ENCODE results near the gene SIAE. TPM values are rescaled to one million over a fixed set of nuclear protein-coding genes. Genes with fewer than 3 reads are reported as not detected.
A peak's percentile ranks its signal among the peaks of the same experiment; 100 is the strongest.

SIAE gene
- total RNA-seq, 1 donor from 2014 or later: 5.3 TPM

GRCh38 chr11:124676386-124676785 lies 2.8 kb upstream of the SIAE start:
- no peaks in the 10 kb centered on the region for H3K9me3 Mint-ChIP-seq
- peaks cover 3% of the 10 kb centered on the region for H3K36me3 Mint-ChIP-seq (ENCODE audit: low read depth)
- H3K27ac Mint-ChIP-seq (ENCODE audit: unreplicated experiment): no peak overlapping the region
- peaks cover 9% of the 10 kb centered on the region for H3K27me3 Mint-ChIP-seq (ENCODE audit: low read depth)
- TF ChIP-seq CTCF (conservative IDR thresholded peaks at IDR 0.05): no peak
- peaks cover 18% of the 10 kb centered on the region for H3K4me1 Mint-ChIP-seq
- H3K4me3 Mint-ChIP-seq: peak overlapping the region; percentile 67
- DNase-seq (ENCODE audit: low read depth, low spot score): no peak

- no peaks in the 10 kb centered on the region for H3K36me3 Mint-ChIP-seq (ENCODE audit: low read depth)
- H3K4me3 Mint-ChIP-seq: peak overlapping the region; percentile 93
- no peak for DNase-seq (ENCODE audit: low read depth, low spot score)
- no peaks in the 10 kb centered on the region for H3K9me3 Mint-ChIP-seq
- peaks cover 18% of the 10 kb centered on the region for H3K4me1 Mint-ChIP-seq
- H3K27ac Mint-ChIP-seq (ENCODE audit: unreplicated experiment): peak overlapping the region; percentile 99
- no peak for TF ChIP-seq CTCF (conservative IDR thresholded peaks at IDR 0.05)
- peaks cover 15% of the 10 kb centered on the region for H3K27me3 Mint-ChIP-seq (ENCODE audit: low read depth)
Measured at GRCh38 chr11:124674571-124674970, 1.0 kb upstream of the SIAE start.

- no peaks in the 10 kb centered on the region for H3K36me3 Mint-ChIP-seq (ENCODE audit: low read depth)
- no peak for TF ChIP-seq CTCF (conservative IDR thresholded peaks at IDR 0.05)
- peak overlapping the region; percentile 99 for H3K27ac Mint-ChIP-seq (ENCODE audit: unreplicated experiment)
- no peaks in the 10 kb centered on the region for H3K9me3 Mint-ChIP-seq
- H3K4me3 Mint-ChIP-seq: peak overlapping the region; percentile 93
- no peak for DNase-seq (ENCODE audit: low read depth, low spot score)
- peaks cover 18% of the 10 kb centered on the region for H3K4me1 Mint-ChIP-seq
- H3K27me3 Mint-ChIP-seq (ENCODE audit: low read depth): peaks cover 15% of the 10 kb centered on the region
Measured at GRCh38 chr11:124674168-124674517, 604 bp upstream of the SIAE start.

- H3K27ac Mint-ChIP-seq (ENCODE audit: unreplicated experiment): no peak overlapping the region
- TF ChIP-seq CTCF (conservative IDR thresholded peaks at IDR 0.05): no peak
- peaks cover 18% of the 10 kb centered on the region for H3K4me1 Mint-ChIP-seq
- no peaks in the 10 kb centered on the region for H3K9me3 Mint-ChIP-seq
- H3K36me3 Mint-ChIP-seq (ENCODE audit: low read depth): no peaks in the 10 kb centered on the region
- H3K27me3 Mint-ChIP-seq (ENCODE audit: low read depth): peaks cover 15% of the 10 kb centered on the region
- H3K4me3 Mint-ChIP-seq: peak overlapping the region; percentile 93
- DNase-seq (ENCODE audit: low read depth, low spot score): no peak
Measured at GRCh38 chr11:124672536-124673215, 863 bp downstream of the SIAE start.

- TF ChIP-seq CTCF (conservative IDR thresholded peaks at IDR 0.05): no peak
- peaks cover 18% of the 10 kb centered on the region for H3K4me1 Mint-ChIP-seq
- no peak overlapping the region for H3K27ac Mint-ChIP-seq (ENCODE audit: unreplicated experiment)
- H3K36me3 Mint-ChIP-seq (ENCODE audit: low read depth): no peaks in the 10 kb centered on the region
- peak overlapping the region; percentile 76 for H3K4me3 Mint-ChIP-seq
- peaks cover 15% of the 10 kb centered on the region for H3K27me3 Mint-ChIP-seq (ENCODE audit: low read depth)
- DNase-seq (ENCODE audit: low read depth, low spot score): no peak
- no peaks in the 10 kb centered on the region for H3K9me3 Mint-ChIP-seq
Measured at GRCh38 chr11:124670732-124671131, 2.8 kb downstream of the SIAE start.
